Astrocyte (in vitro differentiated cells and primary cell): ENCODE measurements around the gene HAT1. TPM values are rescaled to one million over a fixed set of nuclear protein-coding genes. Genes with fewer than 3 reads are reported as not detected.
"Not testable (repeated sequence)": the region's sequence is repeated elsewhere in the genome, so short reads cannot be mapped to it uniquely, and the experiment has no call there.

Experiments
- DNase-seq: peaks from one replicate; pipeline ENCODE4 v3.0.0-alpha.2; 2010; ENCODE audit warnings: low read depth
- FAIRE-seq: peaks from 2 replicates; lab custom pipeline; 2011; peaks lifted over from hg19 to GRCh38; lab: Jason Lieb, UNC
- H2AFZ ChIP-seq: 2 replicates; pipeline ENCODE4 v1.6.0; 2012; ENCODE audit warnings: low read depth, low read length, inconsistent platforms
- H3K27ac ChIP-seq: 2 replicates; pipeline ENCODE4 v1.5.1; 2011; ENCODE audit warnings: low read depth, low read length, inconsistent platforms
- H3K27me3 ChIP-seq: 2 replicates; pipeline ENCODE4 v1.6.0; 2011; ENCODE audit warnings: low read length, inconsistent platforms; ENCODE audit not compliant: insufficient read depth
- H3K36me3 ChIP-seq: 2 replicates; pipeline ENCODE4 v1.5.1; 2011; ENCODE audit warnings: low read length, inconsistent platforms; ENCODE audit not compliant: insufficient read depth
- H3K4me1 ChIP-seq: 2 replicates; pipeline ENCODE4 v1.5.1; 2011; ENCODE audit warnings: low read length, inconsistent platforms; ENCODE audit not compliant: insufficient read depth
- H3K4me2 ChIP-seq: 2 replicates; pipeline ENCODE4 v1.6.0; 2012; ENCODE audit warnings: low read length, inconsistent platforms
- H3K4me3 ChIP-seq: 2 replicates; pipeline ENCODE4 v1.5.1; 2011; ENCODE audit warnings: low read depth, mild to moderate bottlenecking, low read length, inconsistent platforms; ENCODE audit not compliant: insufficient read depth
- H3K79me2 ChIP-seq: 2 replicates; pipeline ENCODE4 v1.6.0; 2012; ENCODE audit warnings: mild to moderate bottlenecking, low read length, inconsistent platforms; ENCODE audit not compliant: insufficient read depth
- H3K9ac ChIP-seq: 2 replicates; pipeline ENCODE4 v1.6.0; 2012; ENCODE audit warnings: mild to moderate bottlenecking, low read length, inconsistent platforms
- H3K9me3 ChIP-seq: 2 replicates; pipeline ENCODE4 v1.5.1; 2012; ENCODE audit warnings: low read depth, mild to moderate bottlenecking, low read length, inconsistent platforms; ENCODE audit not compliant: insufficient read depth
- H4K20me1 ChIP-seq: 2 replicates; pipeline ENCODE4 v1.6.0; 2012; ENCODE audit warnings: low read length, inconsistent platforms; ENCODE audit not compliant: insufficient read depth
- H3K27ac Mint-ChIP-seq: one replicate; pipeline ENCODE4 v1.8.0; 2021; ENCODE audit warnings: mild to moderate bottlenecking, mixed read lengths; ENCODE audit not compliant: unreplicated experiment
- H3K27me3 Mint-ChIP-seq: one replicate; pipeline ENCODE4 v1.8.0; 2021; ENCODE audit warnings: low read depth, mixed read lengths; ENCODE audit not compliant: unreplicated experiment
- H3K36me3 Mint-ChIP-seq: one replicate; pipeline ENCODE4 v1.8.0; 2021; ENCODE audit warnings: low read depth, mixed read lengths; ENCODE audit not compliant: unreplicated experiment
- H3K4me1 Mint-ChIP-seq: one replicate; pipeline ENCODE4 v1.8.0; 2021; ENCODE audit warnings: low read depth, mixed read lengths; ENCODE audit not compliant: unreplicated experiment
- H3K4me3 Mint-ChIP-seq: one replicate; pipeline ENCODE4 v1.8.0; 2021; ENCODE audit warnings: mild to moderate bottlenecking, moderate library complexity, mixed read lengths; ENCODE audit not compliant: unreplicated experiment
- H3K9me3 Mint-ChIP-seq: one replicate; pipeline ENCODE4 v1.8.0; 2021; ENCODE audit warnings: mild to moderate bottlenecking, mixed read lengths; ENCODE audit not compliant: unreplicated experiment
- CTCF ChIP-seq: IDR thresholded peaks from 2 replicates; pipeline ENCODE4 v1.5.1; 2011; ENCODE audit warnings: low read depth, mild to moderate bottlenecking, inconsistent platforms, low read length, moderate library complexity; ENCODE audit not compliant: insufficient read depth
- EZH2 ChIP-seq: IDR thresholded peaks from 2 replicates; pipeline ENCODE4 v1.6.1; 2012; ENCODE audit warnings: mild to moderate bottlenecking, low read length, inconsistent platforms; ENCODE audit not compliant: insufficient read depth
- total RNA-seq: library from RNA; stranded (reverse); gene quantifications from 2 replicates; pipeline ENCODE4 v1.2.1, GENCODE V29; 2021

The HAT1 gene
- total RNA-seq, 1 donor from 2014 or later = 29.1 TPM

- H3K27me3 Mint-ChIP-seq = peaks cover 9% of the 10 kb centered on the region
- Histone ChIP-seq H2AFZ (no peak overlapping the region), H3K27me3 (no peaks in the 10 kb centered on the region), H3K4me3 (no peak overlapping the region), H3K4me1 (peaks cover 4% of the 10 kb centered on the region), H3K27ac (no peak overlapping the region), H3K4me2 (no peak overlapping the region), H3K36me3 (no peaks in the 10 kb centered on the region), H3K79me2 (no peaks in the 10 kb centered on the region), H4K20me1 (no peaks in the 10 kb centered on the region), H3K9me3 (no peaks in the 10 kb centered on the region), H3K9ac (no peak overlapping the region)
- DNase-seq = no peak
- H3K9me3 Mint-ChIP-seq = no peaks in the 10 kb centered on the region
- H3K4me3 Mint-ChIP-seq = no peak overlapping the region
- TF ChIP-seq CTCF (no peak), EZH2 (no peak)
- no peak overlapping the region for H3K27ac Mint-ChIP-seq
- H3K4me1 Mint-ChIP-seq = peaks cover 4% of the 10 kb centered on the region
- FAIRE-seq = no peak
- no peaks in the 10 kb centered on the region for H3K36me3 Mint-ChIP-seq
Measured at GRCh38 chr2:171995586-171995985, 73.3 kb downstream of the HAT1 start.

- H4K20me1 ChIP-seq = no peaks in the 10 kb centered on the region
- no peaks in the 10 kb centered on the region for H3K79me2 ChIP-seq
- no peak overlapping the region for H3K27ac ChIP-seq
- H3K9ac ChIP-seq = no peak overlapping the region
- no peaks in the 10 kb centered on the region for H3K27me3 ChIP-seq
- Mint-ChIP-seq H3K36me3 (no peaks in the 10 kb centered on the region), H3K4me3 (no peak overlapping the region), H3K9me3 (no peaks in the 10 kb centered on the region), H3K27me3 (peaks cover 9% of the 10 kb centered on the region), H3K4me1 (peaks cover 4% of the 10 kb centered on the region), H3K27ac (no peak overlapping the region)
- no peak overlapping the region for H3K4me2 ChIP-seq
- TF ChIP-seq CTCF (no peak), EZH2 (no peak)
- peaks cover 5% of the 10 kb centered on the region for H3K4me1 ChIP-seq
- DNase-seq = no peak
- no peak overlapping the region for H3K4me3 ChIP-seq
- FAIRE-seq = no peak
- no peaks in the 10 kb centered on the region for H3K9me3 ChIP-seq
- no peaks in the 10 kb centered on the region for H3K36me3 ChIP-seq
- H2AFZ ChIP-seq = no peak overlapping the region
Measured at GRCh38 chr2:171996021-171996420, 73.8 kb downstream of the HAT1 start.

GRCh38 chr2:171997031-171997430 lies 74.8 kb downstream of the HAT1 start:
- H4K20me1 ChIP-seq, H3K4me1 ChIP-seq, H3K27me3 Mint-ChIP-seq, FAIRE-seq, H3K27ac Mint-ChIP-seq, DNase-seq, H3K27me3 ChIP-seq, H3K4me3 ChIP-seq, H3K9ac ChIP-seq, H3K4me3 Mint-ChIP-seq, H3K4me2 ChIP-seq, H3K79me2 ChIP-seq, H3K9me3 ChIP-seq, H2AFZ ChIP-seq, H3K4me1 Mint-ChIP-seq, H3K27ac ChIP-seq, H3K36me3 ChIP-seq, H3K9me3 Mint-ChIP-seq, H3K36me3 Mint-ChIP-seq: not testable (repeated sequence)
